D721Med (cell line): Measurements from ENCODE around the gene PIERCE2.
A peak's percentile ranks its signal among the peaks of the same experiment; 100 is the strongest.
"Not testable (repeated sequence)": the region's sequence is repeated elsewhere in the genome, so short reads cannot be mapped to it uniquely, and the experiment has no call there.

Experiments used
- DNase-seq: peaks from one replicate; pipeline ENCODE4 v3.0.0; 2011; ENCODE audit warnings: low spot score; ENCODE audit not compliant: insufficient read length
- FAIRE-seq: peaks from 2 replicates; lab custom pipeline; 2011; peaks lifted over from hg19 to GRCh38; lab: Jason Lieb, UNC
- TF ChIP-seq, protein P1 (sequence below): IDR thresholded peaks from 2 replicates; pipeline ENCODE4 v1.5.1; 2012; ENCODE audit warnings: mild to moderate bottlenecking, control low read depth; ENCODE audit not compliant: insufficient read depth; ENCODE audit errors: missing control alignments

PIERCE2 gene

GRCh38 chr15:55434989-55435825, 26.9 kb downstream of the PIERCE2 start:
- no peak for DNase-seq
- TF ChIP-seq, protein P1, sequence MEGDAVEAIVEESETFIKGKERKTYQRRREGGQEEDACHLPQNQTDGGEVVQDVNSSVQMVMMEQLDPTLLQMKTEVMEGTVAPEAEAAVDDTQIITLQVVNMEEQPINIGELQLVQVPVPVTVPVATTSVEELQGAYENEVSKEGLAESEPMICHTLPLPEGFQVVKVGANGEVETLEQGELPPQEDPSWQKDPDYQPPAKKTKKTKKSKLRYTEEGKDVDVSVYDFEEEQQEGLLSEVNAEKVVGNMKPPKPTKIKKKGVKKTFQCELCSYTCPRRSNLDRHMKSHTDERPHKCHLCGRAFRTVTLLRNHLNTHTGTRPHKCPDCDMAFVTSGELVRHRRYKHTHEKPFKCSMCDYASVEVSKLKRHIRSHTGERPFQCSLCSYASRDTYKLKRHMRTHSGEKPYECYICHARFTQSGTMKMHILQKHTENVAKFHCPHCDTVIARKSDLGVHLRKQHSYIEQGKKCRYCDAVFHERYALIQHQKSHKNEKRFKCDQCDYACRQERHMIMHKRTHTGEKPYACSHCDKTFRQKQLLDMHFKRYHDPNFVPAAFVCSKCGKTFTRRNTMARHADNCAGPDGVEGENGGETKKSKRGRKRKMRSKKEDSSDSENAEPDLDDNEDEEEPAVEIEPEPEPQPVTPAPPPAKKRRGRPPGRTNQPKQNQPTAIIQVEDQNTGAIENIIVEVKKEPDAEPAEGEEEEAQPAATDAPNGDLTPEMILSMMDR = peak; percentile 71

DNA sequence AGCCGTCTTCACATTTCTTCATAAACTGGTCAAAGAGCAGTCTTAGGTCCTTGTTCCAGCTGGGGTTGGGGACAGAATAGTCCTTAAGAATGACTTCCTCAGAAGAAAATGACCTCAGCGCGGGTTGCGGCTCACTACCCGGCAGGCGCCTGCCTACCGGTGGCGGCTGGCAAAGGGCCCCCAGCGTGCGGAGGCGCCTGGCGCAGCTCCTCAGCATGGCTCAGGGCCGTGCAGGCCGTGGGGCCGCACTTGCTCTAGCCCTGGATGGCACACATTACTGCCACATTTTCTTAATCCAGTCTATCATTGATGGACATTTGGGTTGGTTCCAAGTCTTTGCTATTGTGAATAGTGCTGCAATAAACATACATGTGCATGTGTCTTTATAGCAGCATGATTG, 34.8 kb downstream of the PIERCE2 start:
- FAIRE-seq, DNase-seq: not testable (repeated sequence)

More at GRCh38 chr15:55434989-55435825, 26.9 kb downstream of the PIERCE2 start:
- peak; percentile 86 for FAIRE-seq

DNA sequence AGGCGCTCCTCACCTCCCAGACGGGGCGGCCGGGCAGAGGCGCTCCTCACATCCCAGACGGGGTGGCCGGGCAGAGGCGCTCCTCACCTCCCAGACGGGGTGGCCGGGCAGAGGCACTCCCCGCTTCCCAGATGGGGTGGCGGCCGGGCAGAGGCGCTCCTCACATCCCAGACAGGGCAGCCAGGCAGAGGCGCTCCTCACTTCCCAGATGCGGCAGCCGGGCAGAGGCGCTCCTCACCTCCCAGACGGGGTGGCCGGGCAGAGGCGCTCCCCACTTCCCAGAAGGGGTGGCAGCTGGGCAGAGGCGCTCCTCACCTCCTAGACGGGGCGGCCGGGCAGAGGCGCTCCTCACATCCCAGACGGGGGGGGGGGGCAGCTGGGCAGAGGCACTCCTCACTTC, 37.6 kb downstream of the PIERCE2 start:
- not testable (repeated sequence) for FAIRE-seq, DNase-seq

DNA sequence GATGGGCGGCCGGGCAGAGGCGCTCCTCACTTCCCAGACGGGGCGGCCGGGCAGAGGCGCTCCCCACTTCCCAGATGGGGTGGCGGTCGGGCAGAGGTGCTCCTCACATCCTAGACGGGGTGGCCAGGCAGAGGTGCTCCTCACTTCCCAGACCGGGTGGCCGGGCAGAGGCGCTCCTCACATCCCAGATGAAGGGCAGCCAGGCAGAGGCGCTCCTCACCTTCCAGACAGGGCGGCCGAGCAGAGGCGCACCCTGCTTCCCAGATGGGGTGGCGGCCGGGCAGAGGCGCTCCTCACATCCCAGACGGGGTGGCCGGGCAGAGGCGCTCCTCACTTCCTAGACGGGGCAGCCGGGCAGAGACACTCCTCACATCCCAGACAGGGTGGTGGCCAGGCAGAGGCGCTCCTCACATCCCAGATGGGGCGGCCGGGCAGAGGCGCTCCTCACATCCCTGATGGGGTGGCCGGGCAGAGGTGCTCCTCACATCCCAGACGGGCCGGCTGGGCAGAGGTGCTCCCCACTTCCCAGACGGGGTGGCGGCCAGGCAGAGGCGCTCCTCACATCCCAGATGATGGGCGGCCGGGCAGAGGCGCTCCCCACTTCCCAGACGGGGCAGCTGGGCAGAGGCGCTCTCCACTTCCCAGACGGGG, 38.2 kb downstream of the PIERCE2 start:
- FAIRE-seq, DNase-seq: not testable (repeated sequence)

DNA sequence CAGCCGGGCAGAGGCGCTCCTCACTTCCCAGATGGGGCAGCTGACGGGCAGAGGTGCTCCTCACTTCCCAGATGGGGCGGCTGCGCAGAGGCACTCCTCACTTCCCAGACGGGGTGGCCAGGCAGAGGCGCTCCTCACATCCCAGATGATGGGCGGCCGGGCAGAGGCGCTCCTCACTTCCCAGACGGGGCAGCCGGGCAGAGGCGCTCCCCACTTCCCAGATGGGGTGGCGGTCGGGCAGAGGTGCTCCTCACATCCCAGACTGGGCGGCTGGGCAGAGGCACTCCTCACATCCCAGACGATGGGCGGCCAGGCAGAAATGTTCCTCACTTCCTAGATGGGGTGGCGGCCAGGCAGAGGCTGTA, 38.7 kb downstream of the PIERCE2 start:
- not testable (repeated sequence) for DNase-seq, FAIRE-seq

GRCh38 chr15:55457401-55458022, 49.2 kb downstream of the PIERCE2 start:
- TF ChIP-seq, protein P1 = no peak
- DNase-seq (no peak), FAIRE-seq (no peak)

DNA sequence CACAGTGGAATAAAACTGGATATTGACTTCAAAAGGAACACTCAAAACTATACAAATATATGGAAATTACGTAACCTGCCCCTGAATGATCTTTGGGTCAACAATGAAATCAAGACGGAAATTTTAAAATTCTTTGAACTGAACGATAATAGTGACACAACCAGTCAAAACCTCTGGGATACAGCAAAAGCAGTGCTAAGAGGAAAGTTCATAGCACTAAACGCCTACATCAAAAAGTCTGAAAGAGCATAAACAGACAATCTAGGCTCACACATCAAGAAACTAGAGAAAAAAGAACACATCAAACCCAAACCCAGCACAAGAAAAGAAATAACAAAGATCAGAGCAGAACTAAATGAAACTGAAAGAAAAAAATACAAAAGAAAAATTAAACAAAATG, 53.2 kb downstream of the PIERCE2 start:
- TF ChIP-seq, protein P1 = no peak
- DNase-seq = no peak
- no peak for FAIRE-seq

DNA sequence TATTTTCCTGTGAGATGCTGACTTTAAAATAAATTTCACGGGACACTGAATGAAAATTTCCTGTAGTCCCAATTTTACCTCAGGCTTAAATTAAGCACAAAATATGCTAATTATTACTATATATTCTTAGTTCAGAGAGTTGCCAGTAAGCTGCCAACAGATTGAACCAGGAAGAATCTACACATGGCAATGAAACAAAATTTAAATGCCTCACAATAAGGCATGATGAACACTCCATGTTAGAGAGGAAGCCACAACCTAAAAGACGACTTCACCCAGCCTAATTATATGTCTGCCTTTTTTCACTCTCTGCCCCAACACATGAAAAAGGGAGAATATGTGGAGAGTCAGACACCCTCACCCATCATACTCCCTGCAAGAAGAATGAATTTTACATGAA, 60.0 kb downstream of the PIERCE2 start:
- FAIRE-seq (no peak), DNase-seq (no peak)
- TF ChIP-seq, protein P1 = no peak
